ENCODE results near the gene ZBTB16.

The ZBTB16 gene

DNA sequence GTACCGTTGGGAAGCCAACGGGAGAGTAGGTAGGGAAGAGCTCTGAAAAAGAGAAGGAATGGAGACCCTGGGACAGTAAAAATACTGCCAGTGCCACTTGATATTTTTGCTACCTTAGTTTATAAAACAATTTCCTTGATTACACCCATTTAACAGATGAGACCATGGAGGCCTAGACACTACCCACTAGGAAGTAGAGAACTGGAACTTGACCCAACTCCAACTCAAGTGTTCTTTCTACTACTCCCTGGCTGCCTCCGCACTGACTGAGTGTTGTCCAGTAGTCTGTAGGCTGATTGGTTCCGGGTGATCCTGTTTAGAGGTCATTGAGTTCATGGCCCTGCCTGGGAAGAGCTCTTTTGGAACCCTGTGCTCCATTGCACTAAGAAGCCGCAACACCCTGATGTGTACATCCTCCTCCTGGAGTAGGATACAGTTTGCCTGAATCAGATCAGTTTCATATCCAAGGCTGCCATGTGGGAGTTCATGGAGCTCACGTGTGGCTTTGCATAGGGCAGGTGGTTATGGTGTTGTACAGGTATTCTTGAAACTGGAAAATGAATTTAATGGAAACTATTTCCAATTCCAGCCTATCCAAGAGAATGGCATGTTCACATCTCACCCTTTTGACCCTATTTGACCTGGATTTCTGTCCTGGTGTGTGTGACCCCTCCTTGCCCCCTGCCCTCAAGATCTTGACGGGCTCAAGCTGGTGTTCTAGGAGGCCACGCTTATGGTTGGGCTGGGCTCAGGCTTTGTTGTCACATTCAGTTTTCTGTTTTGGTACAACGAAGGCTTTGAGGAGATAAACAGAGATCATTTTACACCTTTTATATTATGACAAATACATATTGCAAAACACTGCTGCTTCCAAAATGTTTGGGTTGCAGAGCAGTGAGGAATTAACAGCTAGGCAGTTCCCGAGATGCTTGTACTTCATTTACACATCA is 134.5 kb downstream of the ZBTB16 start:
- H3K9me3 Mint-ChIP-seq = peaks cover 18% of the 10 kb centered on the region
- H3K27ac Mint-ChIP-seq = no peak overlapping the region
- H3K4me3 Mint-ChIP-seq = no peak overlapping the region
- H3K36me3 Mint-ChIP-seq (ENCODE audit: low read depth) = peaks cover 5% of the 10 kb centered on the region
- H3K27me3 Mint-ChIP-seq = no peaks in the 10 kb centered on the region
- H3K4me1 Mint-ChIP-seq (ENCODE audit: low read depth) = peaks cover 8% of the 10 kb centered on the region

DNA sequence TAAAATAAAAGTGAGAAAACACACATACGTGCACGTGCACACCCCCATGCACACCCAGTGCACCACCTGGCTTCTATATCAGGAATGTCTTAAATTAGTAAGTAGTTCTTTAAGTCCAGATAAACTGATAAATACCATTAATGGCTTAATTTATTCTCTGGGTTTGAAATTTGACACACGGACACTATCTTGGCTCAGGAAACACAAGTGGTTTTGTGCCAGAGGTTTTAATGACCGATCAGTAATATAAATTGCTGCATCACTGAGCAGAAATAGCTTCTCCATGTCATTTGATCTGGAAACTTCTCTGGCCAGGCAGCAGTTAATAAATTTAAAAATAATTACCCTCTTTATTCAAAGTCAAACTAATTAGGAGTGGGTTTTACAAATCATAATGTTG is 135.2 kb downstream of the ZBTB16 start:
- H3K4me1 Mint-ChIP-seq (ENCODE audit: low read depth) = peaks cover 7% of the 10 kb centered on the region
- H3K27ac Mint-ChIP-seq = no peak overlapping the region

GRCh38 chr11:114195151-114195550 is 135.6 kb downstream of the ZBTB16 start:
- H3K27me3 Mint-ChIP-seq = no peaks in the 10 kb centered on the region
- peaks cover 5% of the 10 kb centered on the region for H3K36me3 Mint-ChIP-seq (ENCODE audit: low read depth)
- H3K27ac Mint-ChIP-seq = no peak overlapping the region
- H3K4me3 Mint-ChIP-seq = no peak overlapping the region
- H3K9me3 Mint-ChIP-seq = peaks cover 14% of the 10 kb centered on the region
- H3K4me1 Mint-ChIP-seq (ENCODE audit: low read depth) = peaks cover 7% of the 10 kb centered on the region

More for the DNA sequence above, 135.2 kb downstream of the ZBTB16 start:
- Mint-ChIP-seq H3K9me3 (peaks cover 18% of the 10 kb centered on the region), H3K4me3 (no peak overlapping the region), H3K36me3 (ENCODE audit: low read depth) (peaks cover 5% of the 10 kb centered on the region), H3K27me3 (no peaks in the 10 kb centered on the region)

GRCh38 chr11:114195981-114196731 is 136.6 kb downstream of the ZBTB16 start:
- Mint-ChIP-seq H3K4me1 (ENCODE audit: low read depth) (peaks cover 7% of the 10 kb centered on the region), H3K27ac (no peak overlapping the region), H3K36me3 (ENCODE audit: low read depth) (peaks cover 5% of the 10 kb centered on the region), H3K9me3 (peaks cover 9% of the 10 kb centered on the region), H3K27me3 (no peaks in the 10 kb centered on the region), H3K4me3 (no peak overlapping the region)

DNA sequence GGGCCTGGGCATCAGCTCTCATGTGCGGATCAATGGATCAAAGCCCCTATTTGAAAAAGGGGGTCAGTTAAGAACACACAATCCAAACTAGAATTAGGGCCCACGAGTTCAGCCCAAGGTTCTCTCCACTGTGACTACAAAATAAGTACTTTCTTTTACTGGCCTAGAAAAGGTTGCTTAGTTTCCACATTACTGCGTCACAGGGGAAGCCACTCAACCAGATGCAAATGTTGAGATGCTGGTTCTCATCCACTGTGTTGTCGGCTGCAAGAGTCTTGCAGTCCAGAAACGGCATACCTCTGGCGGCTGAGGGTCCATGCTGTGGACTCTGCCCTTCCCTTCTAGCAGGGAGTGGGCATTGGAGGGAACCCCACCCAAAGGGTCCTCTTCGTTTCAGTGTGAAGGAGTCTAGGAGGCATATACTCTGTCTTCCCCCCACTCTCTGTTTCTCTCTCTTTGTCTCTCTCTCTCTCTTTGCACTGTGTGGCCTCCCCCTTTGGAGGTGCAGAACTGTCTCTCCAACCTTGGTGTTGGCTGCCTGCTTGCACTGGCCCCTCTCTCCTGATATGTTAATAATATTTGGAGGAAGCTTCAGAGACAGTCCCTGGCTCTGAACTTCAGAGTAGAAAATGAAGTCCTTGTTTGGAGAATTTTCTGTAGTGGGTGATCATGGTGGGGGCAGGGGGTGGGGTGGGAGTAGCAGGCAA is 137.6 kb downstream of the ZBTB16 start:
- H3K9me3 Mint-ChIP-seq = no peaks in the 10 kb centered on the region
- no peaks in the 10 kb centered on the region for H3K27me3 Mint-ChIP-seq
- no peak overlapping the region for H3K4me3 Mint-ChIP-seq
- H3K4me1 Mint-ChIP-seq (ENCODE audit: low read depth) = peaks cover 7% of the 10 kb centered on the region
- no peak overlapping the region for H3K27ac Mint-ChIP-seq
- no peaks in the 10 kb centered on the region for H3K36me3 Mint-ChIP-seq (ENCODE audit: low read depth)

DNA sequence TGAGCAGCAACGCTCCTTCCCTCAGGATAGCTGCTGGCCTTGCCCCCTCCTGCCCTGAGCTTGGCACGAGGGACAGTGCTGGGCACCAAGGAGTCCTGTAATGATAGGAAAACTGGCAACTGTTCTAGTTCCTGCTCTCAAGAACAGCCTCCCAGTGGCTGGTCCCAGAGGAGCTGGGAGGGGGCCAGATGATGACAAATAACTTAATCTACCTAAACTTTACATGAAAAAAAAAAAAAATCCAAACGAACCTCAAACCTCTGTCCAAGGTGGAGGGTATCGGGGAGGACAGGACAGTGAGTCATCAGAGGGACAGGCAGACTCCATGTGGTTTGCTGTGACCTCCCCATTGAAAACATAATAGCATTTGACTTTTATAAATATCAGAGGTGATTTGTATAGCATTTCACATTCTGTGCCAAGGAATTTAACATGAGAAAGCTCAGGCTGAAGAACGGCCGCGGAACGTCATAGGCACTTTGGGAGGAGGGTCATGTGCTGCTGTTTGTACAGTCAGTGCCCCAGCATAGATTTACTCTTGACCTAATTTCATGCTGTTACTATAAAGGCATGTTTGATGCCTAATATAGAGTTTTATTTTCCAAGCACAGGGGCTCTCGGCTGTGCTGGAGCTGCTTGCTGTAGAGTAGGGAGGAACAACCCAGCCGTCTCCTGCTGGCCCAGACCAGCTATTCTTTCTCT is 138.4 kb downstream of the ZBTB16 start:
- Mint-ChIP-seq H3K4me3 (no peak overlapping the region), H3K4me1 (ENCODE audit: low read depth) (peaks cover 7% of the 10 kb centered on the region), H3K27me3 (no peaks in the 10 kb centered on the region), H3K36me3 (ENCODE audit: low read depth) (no peaks in the 10 kb centered on the region), H3K27ac (no peak overlapping the region), H3K9me3 (no peaks in the 10 kb centered on the region)

DNA sequence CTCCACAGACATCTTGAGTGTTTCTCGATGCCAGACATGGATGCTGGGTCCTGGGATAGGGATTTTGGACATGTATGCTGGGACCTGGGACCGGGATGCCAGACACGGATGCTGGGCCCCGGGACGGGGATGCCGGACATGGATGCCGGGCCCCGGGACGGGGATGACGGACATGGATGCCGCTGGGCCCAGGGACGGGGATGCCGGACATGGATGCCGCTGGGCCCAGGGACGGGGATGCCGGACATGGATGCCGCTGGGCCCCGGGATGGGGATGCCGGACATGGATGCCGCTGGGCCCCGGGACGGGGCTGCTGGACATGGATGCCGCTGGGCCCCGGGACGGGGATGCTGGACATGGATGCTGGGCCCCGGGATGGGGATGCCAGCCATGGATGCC is 139.5 kb downstream of the ZBTB16 start:
- Mint-ChIP-seq H3K9me3 (no peaks in the 10 kb centered on the region), H3K4me1 (ENCODE audit: low read depth) (no peaks in the 10 kb centered on the region), H3K4me3 (no peak overlapping the region), H3K27me3 (no peaks in the 10 kb centered on the region), H3K36me3 (ENCODE audit: low read depth) (no peaks in the 10 kb centered on the region), H3K27ac (no peak overlapping the region)

DNA sequence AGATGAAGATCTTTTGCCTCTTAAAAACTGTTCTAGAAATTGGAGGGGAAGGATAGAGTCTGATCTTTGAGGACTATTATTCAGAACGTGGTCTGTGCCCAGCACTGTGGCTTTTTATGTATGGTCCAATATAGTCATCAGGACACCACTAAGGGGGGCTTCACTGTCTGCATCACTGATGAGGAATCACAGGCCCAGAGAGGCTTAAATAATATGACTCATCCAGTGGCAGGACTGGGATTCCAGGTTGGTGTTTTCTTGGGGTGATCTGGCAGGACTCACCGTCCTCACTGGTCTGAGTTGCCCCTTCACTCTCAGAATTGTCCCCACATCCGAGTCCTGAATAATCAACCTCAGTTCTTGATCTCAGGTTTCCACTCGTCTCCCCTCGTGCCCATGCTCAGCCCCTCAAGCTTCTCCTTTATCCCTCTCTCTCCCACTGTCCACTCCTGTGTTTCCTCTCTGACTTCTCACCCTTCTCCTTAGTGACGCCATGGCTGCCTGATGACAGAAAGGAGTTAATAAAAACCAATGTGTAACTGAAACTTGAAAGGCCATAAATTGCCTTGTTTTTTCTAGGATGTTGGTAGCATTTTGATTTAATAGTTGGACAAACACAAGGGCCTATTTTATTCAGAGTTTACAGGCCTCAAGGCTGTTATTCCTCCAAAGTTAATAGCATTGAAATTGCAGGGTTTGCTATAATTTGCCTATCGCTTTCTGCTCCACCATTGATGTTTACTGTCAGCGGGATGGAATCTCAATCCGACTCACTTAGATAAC is 141.0 kb downstream of the ZBTB16 start:
- H3K4me1 Mint-ChIP-seq (ENCODE audit: low read depth) = no peaks in the 10 kb centered on the region
- H3K27me3 Mint-ChIP-seq = no peaks in the 10 kb centered on the region
- H3K4me3 Mint-ChIP-seq = no peak overlapping the region
- no peaks in the 10 kb centered on the region for H3K9me3 Mint-ChIP-seq
- no peak overlapping the region for H3K27ac Mint-ChIP-seq
- no peaks in the 10 kb centered on the region for H3K36me3 Mint-ChIP-seq (ENCODE audit: low read depth)

- H3K9me3 Mint-ChIP-seq = no peaks in the 10 kb centered on the region
- no peaks in the 10 kb centered on the region for H3K36me3 Mint-ChIP-seq (ENCODE audit: low read depth)
- no peak overlapping the region for H3K27ac Mint-ChIP-seq
- H3K27me3 Mint-ChIP-seq = no peaks in the 10 kb centered on the region
- no peak overlapping the region for H3K4me3 Mint-ChIP-seq
- no peaks in the 10 kb centered on the region for H3K4me1 Mint-ChIP-seq (ENCODE audit: low read depth)
These were observed 141.7 kb downstream of the ZBTB16 start for GRCh38 chr11:114201219-114201618.

DNA sequence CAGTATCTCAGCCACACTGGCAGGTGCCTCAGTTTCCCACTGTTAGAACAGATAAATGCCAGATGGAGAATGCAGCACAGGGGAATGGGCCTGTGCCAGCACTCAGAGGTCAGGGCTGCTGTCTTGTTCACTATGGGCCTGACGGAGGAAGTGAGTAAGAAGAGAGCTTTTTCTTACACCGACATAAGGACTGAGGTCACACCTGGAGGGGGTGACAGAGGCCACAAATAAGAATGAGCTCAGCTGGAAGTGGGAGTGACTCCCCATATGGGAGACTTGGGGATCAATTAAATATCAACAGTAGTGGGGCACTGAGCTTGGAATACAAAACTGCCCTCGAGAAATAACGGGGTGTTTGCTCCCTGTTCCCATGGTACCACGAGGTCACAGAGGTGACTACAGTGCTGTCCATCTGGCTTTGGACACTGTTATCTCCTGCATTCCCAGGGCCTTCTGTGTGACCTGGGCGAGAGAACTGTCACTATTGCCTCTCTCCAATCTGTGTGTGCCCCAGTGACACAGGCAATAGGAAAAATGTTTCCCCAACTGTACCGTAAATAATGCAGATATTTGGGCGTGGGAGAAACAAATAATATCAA is 142.6 kb downstream of the ZBTB16 start:
- Mint-ChIP-seq H3K36me3 (ENCODE audit: low read depth) (no peaks in the 10 kb centered on the region), H3K9me3 (no peaks in the 10 kb centered on the region), H3K27ac (no peak overlapping the region), H3K4me3 (no peak overlapping the region), H3K27me3 (no peaks in the 10 kb centered on the region), H3K4me1 (ENCODE audit: low read depth) (no peaks in the 10 kb centered on the region)

DNA sequence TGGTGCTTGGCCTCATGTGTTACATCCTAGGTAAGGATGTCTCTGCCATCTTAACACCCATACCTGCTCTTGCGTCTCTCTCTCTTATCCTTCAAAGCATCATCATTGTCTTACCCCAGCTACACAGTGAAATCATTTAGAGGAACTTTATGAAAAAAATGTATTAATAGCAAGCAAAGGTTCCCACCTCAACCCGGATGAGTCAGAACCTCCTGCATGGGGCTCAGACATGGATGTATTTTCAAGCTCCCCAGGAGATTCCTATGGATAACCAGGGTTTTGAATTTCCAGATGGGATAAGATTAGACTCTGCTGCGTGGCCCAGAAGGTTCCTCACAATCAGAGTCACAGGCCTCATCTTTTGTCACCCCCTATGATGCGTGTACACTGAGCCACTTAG is 147.6 kb downstream of the ZBTB16 start:
- no peaks in the 10 kb centered on the region for H3K27me3 Mint-ChIP-seq
- H3K27ac Mint-ChIP-seq = no peak overlapping the region
- H3K9me3 Mint-ChIP-seq = no peaks in the 10 kb centered on the region
- no peak overlapping the region for H3K4me3 Mint-ChIP-seq
- H3K36me3 Mint-ChIP-seq (ENCODE audit: low read depth) = no peaks in the 10 kb centered on the region
- H3K4me1 Mint-ChIP-seq (ENCODE audit: low read depth) = peaks cover 21% of the 10 kb centered on the region

DNA sequence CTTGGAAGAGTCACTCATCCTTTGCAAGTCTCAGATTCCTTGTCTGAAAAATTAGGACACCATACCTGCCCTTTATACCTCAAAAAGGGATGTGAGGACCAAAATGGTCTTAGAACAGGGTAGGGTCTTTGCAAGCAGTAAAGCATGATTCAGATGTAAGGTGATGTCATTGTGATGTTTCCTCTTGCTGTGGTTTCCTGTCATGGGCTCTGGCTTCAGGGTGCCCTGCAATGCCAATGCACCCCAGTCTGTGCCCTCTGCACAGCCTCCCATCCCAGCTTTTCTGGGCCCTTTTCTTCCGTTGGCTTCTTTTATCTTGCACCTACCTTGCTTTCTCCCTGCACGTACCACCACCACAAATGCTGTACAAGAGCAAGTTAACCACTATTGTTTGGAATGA is 148.9 kb downstream of the ZBTB16 start:
- Mint-ChIP-seq H3K4me3 (no peak overlapping the region), H3K27me3 (no peaks in the 10 kb centered on the region), H3K27ac (no peak overlapping the region), H3K9me3 (no peaks in the 10 kb centered on the region), H3K36me3 (ENCODE audit: low read depth) (no peaks in the 10 kb centered on the region), H3K4me1 (ENCODE audit: low read depth) (peaks cover 21% of the 10 kb centered on the region)

DNA sequence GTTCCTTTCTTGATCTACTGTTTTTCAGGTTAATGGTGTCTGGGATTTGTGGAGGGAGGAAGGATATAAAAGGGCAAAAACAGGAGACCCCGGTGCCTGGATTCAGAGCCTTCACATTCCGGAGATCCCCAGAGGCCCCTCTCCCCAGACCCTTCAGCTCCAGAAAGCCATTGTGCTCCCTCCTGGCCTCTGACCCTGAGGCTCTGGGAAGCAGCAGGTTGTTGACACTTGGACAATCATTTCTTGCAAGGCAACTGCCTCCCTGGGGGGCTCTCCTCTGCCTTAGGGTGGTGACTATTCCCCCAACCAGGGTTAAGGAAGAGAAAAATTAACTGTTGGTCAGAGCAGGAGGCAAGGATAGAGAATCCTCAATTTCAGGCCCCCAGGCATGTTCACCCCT is 149.8 kb downstream of the ZBTB16 start:
- H3K4me1 Mint-ChIP-seq (ENCODE audit: low read depth) = peaks cover 21% of the 10 kb centered on the region
- H3K36me3 Mint-ChIP-seq (ENCODE audit: low read depth) = no peaks in the 10 kb centered on the region
- H3K27ac Mint-ChIP-seq = no peak overlapping the region
- no peaks in the 10 kb centered on the region for H3K27me3 Mint-ChIP-seq
- H3K4me3 Mint-ChIP-seq = no peak overlapping the region
- H3K9me3 Mint-ChIP-seq = no peaks in the 10 kb centered on the region

Measured in stimulated activated naive CD8-positive, alpha-beta T cell treated with anti-CD3 and anti-CD28 coated beads, Interleukin-15, Interleukin-2, amounts not matched to agents 100 ng/mL and 50 ng/mL, for 24 hours (primary cell).